Activated CD4-positive, CD25-positive, alpha-beta regulatory T cell treated with anti-CD3 and anti-CD28 coated beads, Interleukin-2, amount 50 U/mL, for 72 hours (primary cell): ENCODE data around the gene SEPHS2.

Experiments
- DNase-seq: peaks from one replicate; pipeline ENCODE4 v3.0.0; 2021

SEPHS2 gene

DNA sequence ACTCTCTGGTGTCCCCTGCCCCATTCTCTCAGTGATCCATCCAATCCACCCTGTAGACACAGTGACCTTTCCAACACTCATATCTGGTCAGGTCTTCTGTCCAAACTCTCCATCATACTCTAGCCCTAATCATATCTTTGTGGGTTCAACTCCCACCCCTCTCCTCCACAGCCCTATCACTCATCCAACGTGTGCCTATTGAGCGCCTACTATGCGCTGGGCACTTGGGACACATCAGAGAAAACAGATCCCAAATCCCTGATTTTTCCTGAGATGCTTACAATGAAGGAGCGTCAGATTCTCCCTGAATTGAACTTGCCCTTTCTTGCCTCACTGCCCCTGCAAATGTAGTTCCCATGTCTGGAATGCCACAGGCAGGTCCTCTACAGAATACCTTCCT is 17.6 kb downstream of the SEPHS2 start:
- DNase-seq, result no peak

DNA sequence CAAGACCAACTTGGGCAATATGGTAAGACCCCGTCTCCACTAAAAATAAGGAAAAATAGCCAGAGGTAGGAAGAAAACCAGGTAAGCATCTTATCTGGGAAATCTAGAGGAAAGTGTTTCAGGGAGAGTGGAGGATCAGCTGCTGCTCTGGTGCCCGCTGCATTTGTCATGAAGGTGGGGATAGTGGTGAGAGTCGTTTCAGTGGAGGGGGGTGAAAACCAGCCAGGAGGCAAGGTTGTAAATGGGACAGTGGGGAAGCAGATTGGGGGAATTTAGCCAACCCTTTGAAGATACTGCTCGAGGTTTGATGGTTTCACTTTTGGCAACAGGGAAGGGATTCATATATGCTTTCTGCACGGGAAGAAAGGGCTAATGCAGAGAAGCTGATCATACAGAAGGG is 24.7 kb downstream of the SEPHS2 start:
- no peak for DNase-seq

DNA sequence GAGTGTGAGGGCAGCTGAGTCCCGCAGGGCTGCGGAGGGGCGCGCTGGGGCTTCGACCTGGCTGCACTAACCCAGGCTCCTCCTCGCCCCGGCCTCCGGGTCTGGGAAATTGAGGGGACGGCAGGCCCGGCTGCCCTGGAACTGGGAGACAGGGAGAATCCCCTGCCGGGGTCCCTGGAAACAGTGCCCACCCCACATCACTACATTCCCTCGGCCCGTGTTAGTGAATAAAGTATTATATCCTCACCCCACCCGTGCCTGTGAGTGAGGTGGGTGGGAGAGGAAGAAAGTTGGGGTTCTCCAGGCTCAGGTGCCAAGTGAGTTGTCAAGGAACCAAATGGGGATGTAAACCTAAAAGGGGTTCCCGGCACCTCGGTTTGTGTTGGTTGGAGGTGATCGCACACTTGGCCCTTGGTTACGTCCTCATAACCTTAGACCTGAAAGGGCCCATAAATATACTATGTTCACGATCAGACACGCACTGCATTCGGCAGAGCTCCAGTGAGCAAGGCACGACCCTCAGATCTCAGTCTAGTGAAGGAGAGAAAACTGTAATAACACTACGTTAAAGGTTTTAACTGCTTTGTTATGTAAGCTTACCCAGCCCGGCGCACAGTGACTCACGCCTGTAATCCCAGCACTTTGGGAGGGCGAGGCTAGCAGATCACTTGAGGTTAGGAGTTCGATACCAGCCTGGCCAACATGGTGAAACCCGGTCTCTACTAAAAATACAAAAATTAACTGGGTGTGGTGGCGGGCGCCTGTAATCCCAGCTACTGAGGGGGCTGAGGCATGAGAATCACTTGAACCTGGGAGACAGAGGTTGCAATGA is 27.1 kb downstream of the SEPHS2 start:
- DNase-seq, result no peak

DNA sequence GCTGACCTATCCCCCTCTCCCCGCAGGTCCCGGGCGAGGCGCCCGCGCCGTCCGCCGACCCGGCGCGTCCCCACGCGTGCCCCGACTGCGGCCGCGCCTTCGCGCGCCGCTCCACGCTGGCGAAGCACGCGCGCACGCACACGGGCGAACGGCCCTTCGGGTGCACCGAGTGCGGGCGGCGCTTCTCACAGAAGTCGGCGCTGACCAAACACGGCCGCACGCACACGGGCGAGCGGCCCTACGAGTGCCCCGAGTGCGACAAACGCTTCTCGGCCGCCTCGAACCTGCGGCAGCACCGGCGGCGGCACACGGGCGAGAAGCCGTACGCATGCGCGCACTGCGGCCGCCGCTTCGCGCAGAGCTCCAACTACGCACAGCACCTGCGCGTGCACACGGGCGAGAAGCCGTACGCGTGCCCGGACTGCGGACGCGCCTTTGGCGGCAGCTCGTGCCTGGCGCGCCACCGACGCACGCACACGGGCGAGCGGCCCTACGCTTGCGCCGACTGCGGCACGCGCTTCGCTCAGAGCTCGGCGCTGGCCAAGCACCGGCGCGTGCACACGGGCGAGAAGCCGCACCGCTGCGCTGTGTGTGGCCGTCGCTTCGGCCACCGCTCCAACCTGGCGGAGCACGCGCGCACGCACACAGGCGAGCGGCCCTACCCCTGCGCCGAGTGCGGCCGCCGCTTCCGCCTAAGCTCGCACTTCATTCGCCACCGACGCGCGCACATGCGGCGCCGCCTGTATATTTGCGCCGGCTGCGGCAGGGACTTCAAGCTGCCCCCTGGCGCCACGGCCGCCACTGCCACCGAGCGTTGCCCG is 27.9 kb downstream of the SEPHS2 start:
- peak; percentile 87 for DNase-seq

DNA sequence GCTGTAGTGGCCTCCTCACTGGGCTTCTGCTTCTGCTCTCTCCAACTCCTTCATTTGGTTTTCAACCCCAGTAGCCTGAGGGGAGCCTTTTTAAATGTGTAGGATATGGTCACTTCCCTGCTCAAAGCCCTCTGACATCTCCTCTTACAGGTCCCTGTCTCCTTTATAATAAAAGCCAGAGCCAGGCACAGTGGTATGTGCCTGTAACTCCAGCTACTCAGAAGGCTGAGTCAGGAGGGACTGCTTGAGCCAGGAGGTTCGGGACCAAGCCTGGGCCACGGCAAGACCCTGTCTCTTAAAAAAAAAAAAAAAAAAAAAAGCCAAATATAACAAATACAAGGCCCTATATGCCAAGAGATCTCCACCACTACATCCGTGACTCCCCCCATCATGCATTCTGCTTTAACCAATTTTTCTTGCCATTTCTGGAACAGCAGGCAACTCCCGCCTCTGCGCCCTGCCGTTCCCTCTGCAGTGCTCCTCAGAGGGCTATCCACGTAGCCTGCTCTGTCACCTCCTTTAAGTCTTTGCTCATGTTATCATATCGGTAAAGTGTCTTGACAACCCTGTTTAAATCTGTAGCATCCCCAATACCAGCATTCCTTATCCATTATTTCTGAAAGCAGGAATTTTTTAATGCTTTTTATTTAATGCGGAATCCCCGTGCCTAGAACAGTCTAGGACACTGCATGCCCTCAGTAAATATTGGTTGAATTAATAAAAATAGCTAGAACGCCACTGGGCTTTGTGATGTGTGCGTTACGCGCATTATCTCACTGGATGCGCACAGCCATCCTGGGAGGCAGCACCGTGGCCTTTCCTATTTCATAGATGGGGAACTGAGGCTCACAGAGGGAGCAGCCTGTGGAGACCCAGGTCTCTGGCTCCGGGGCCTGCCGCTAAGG is 28.8 kb downstream of the SEPHS2 start:
- no peak for DNase-seq

DNA sequence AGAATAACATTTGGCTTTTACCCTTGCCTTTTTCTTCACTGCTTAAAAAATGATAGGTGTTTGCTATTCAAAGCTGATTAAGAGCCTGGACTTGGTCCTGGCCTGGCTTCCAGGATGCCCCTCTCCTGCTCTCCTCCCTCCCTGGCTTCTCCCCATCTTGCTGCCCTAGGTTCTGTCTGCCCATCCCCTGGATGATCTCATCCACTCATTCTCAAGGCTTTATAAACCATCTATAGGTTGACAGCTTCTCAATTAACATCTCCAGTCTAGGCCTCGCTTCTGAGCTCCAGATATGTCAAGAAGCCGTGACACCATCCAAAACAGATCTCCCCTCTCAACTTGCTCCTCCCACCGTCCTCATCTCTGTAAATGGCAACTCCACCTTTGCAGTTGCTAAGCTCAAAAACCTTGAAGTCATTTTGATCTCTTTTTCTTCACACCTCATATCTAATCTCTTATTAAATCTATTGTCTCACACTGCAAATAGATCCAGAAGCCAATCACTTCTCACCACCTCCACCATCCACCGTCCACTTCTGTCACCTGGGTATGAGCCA is 29.5 kb downstream of the SEPHS2 start:
- DNase-seq, result no peak

DNA sequence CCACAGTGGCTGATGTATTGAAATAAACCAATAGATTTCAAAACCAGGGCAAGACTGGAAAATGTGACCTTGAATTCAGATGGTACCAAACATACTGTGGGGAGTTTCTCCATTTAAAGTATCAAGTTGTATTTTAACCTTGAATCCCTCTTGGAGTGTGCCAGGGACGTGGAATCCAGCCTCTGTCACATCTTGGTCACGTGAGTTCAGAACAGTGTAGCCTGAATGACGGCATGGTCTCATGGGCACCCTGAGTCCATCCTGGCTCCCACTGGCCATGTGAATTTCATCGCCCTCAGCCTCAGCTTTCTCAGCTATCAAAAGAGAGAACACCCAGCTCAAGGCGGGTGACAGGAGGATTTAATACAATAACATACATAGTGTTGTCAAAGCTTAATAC is 31.5 kb downstream of the SEPHS2 start:
- no peak for DNase-seq

DNA sequence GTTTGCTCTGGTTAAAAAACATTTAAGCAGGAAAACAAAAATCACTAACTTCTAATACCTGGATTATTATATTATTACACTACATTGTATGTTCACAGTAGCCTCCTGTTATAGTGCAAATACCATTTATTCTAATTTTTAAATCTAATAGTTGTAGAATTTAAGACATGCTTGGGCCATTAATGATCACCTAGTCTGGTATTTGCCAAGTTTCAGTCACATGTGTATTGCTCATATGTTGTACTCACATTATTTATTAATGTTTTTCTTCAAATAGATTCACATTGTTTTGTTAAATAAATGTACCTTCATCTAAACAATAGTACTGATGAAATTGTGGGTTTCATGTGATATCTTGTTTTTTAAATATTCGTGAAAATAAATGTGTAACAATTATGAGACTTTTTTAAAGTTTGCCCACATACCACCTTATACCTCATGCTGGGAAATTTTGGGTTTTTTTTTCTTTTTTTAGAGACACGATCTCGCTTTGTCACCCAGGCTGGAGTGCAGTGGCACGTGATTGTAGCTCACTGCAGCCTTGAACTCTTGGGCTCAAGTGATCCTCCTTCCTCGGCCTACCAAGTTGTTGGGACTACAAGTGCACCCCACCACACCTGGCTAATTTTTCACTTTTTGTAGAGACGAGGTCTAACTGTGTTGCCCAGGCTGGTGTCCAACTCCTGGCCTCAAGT is 32.4 kb downstream of the SEPHS2 start:
- no peak for DNase-seq

DNA sequence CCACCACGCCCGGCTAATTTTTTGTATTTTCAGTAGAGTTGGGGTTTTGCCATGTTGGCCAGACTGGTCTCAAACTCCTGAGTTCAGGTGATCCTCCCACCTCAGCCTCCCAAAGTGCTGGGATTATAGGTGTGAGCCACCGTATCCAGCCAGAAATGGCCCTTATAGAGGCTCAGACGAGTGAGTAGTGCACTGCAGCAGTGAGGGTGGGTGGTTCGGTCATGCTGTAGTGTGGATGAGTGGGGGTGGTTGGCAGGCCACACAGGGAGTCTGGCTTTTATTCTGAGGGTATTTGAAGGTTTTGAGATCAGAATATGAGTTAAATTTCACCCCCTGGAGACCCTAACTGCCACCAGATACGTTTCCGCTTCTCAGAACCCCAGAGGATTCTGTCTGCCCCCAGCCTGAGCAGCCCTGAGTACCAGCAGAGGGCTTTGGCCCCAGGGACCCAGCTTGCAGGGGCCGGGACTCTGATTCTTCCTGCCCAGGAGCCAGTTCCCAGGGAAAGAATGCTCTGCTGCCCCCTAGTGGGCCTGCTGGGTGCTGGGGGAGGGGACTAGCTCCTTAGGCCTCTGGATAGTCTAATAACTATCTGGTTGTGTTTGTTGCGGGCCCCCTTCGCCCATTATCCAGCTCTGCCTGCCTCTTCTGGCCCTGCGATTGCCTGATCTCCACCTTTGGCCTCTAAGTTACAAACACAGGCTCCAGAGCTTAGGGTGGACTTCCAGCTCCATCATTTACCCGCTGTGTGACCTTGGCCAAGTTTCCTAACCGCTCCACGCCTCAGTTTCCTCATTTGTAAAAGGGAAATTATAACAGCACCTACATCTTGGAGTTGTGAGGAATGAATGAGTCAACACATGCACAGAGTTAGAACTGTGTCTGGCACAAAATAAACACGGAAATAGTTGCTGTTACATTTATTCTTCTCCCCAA is 36.3 kb downstream of the SEPHS2 start:
- peak; percentile 91 for DNase-seq

DNA sequence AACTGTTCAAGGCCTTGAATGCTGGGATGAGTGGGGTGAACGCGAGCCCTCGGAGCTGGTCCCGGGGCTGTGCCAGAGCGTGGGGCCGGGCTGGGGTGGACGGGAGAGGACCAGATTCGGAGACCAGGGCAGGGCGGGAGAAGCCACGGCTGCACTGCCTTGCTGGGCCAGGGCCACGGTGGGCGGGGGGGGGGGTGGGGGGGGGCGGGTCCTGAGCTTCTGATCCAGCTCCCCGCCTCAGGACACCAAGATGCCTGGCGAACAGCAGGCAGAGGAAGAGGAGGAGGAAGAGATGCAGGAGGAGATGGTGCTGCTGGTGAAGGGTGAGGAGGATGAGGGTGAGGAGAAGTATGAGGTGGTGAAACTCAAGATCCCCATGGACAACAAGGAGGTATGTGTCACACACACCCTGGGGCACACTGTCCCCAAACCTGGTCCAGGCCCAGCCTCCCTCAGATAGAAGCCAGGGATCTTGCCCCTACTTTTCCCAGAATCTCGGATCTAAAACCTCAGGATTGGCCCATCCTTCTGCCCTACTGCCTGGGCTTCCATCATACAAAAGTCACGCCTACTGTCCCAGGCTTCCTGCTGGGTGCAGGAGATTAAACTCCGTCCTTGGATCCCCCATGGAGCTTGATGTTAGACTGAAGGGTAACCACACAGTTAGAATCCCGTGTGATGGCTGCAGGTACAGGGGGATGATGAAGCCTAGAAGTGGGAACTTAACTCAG is 37.7 kb downstream of the SEPHS2 start:
- no peak for DNase-seq

DNA sequence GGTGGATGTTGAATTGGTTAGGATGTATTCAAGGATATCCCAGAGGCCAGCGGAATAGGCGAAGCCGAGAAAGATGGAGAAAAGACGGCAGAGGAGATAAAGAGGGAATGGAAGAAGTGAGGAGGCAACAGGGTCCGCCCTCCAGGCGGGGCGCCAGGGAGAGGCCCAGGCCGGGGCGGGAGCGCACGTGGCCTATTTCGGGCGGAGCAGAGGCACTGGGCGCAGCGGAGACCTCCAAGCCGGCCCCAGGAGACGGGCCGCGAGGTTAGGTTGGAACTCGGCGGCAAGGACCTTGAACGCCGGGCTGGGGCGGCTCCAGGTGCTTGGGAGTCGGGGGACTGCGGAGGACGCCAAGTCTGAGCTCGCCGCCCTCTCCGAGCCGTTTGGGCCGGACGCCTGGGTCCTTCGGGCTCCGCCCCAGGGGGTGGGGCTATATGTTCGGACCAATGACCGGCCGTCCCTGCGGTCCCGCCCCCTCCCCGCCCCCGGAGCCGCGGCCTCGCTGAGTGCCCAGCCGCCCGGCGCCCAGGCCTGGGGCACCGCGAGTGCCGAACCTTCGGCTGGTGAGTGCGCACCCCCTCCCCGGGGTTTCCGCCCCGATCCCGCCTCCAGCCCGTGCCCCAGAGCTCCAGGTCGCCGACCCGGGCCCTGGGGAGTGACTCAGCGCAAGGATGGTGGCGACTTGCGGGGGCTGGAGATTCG is 38.4 kb downstream of the SEPHS2 start, which contains the start of gene ZNF771:
ZNF771 (plus strand) TSS at position 505 of the 702 bp plus-strand sequence. CDS start 448 bp downstream, outside the sequence.
- DNase-seq, result peak; percentile 95

DNA sequence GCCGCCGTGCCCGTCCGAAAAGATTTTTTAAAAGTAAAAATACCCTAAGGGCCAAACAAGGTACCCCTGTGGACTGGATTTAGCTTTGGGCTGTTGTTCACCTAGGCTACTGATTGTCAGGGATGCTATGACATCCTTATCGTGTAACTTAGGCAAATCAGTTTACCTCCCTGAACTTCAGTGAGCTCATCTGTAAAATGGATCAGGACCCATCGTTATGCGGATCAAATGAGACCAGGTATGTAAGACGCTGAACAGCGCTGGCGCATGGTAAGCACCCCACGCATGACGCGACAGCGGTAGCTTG is 38.9 kb downstream of the SEPHS2 start:
- no peak for DNase-seq

DNA sequence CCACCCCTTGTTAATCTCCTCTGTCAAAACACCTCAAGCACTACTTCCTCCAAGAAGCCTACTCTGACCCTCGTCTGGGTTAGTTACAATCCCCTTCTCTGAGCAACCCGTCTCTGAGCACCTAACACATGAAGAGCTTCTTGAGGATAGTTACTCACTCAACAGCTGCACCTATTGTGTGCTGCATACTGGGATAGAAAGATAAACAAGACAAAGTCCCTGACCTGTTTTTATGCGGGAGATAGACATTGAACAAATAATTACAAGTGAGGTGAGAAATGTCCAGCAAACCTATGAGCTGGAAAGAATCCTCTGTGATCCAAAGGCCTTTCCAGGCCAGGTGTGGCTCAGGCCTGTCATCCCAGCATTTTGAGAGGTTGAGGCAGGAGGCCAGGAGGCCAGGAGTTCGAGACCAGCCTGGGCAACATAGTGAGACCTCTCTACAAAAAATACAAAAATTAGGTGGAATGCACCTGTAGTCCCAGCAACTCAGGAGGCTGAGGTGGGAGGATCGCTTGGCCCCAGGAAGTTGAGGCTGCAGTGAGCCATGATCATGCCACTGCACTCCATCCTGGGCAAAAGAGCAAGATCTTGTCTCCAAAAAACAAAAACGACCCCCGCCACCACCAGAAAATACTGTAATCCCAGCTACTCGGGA is 43.8 kb downstream of the SEPHS2 start:
- no peak for DNase-seq

DNA sequence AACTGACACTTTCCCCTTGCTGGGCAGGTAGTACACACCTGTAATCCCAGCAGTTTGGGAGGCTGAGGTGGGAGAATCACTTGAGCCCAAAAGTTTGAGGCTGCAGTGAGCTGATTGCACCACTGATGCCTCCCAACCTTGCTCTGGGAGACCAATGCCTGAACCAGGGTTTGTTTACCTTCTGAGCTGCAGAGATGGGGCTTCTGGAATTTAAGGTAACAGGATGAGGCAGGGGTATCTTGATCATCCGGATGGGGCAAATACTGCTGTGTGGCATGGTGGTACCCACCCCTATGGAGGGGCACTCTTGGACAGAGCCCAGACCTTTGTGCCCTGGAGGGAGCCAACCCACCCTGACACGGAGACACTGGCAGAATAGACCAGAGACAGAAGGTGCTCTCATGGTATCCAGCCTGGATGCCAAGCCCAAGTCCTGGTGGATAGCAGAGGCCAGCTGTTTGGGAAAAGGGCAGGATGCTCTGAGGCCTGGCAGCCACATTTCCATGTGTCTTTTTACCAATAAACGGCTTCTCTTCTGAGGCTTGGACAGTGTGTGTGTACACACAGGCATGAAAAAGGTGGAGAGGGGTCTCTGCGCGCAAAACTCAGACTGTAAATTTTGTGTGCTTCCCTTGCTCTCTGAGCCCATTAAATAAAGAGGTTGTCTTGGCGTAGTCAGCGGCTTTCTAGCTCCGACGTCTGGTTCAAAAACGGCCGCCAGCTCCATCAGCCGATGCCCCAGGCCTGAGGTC is 46.1 kb downstream of the SEPHS2 start:
- DNase-seq, result no peak

DNA sequence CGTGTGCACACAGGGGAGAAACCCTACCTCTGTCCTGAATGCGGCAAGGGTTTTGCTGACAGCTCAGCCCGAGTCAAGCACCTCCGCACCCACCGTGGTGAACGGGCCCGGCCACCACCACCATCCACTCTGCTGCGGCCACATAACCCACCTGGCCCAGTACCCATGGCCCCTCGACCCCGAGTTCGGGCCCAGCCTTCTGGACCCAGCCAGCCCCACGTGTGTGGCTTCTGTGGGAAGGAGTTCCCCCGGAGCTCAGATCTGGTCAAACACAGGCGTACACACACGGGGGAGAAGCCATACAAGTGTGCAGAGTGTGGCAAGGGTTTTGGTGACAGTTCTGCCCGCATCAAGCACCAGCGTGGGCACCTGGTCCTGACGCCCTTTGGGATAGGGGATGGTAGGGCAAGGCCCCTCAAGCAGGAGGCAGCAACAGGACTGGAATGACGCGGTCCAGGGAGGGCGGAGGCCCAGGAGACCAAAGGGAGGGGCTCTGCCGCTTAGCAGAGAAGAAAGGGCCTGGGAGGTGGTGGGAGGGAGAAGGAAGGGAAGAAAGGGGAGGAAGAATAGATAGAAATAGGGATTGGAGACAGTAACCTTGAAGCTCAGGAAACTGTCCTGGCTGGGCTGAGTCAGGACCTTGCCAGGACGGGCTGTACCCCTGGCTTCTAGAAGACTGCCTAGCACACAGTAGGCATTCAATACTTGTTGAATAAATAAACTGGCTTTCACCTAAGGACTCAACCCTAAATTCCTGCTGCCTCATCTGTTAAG is 46.8 kb downstream of the SEPHS2 start:
- DNase-seq, result no peak

DNA sequence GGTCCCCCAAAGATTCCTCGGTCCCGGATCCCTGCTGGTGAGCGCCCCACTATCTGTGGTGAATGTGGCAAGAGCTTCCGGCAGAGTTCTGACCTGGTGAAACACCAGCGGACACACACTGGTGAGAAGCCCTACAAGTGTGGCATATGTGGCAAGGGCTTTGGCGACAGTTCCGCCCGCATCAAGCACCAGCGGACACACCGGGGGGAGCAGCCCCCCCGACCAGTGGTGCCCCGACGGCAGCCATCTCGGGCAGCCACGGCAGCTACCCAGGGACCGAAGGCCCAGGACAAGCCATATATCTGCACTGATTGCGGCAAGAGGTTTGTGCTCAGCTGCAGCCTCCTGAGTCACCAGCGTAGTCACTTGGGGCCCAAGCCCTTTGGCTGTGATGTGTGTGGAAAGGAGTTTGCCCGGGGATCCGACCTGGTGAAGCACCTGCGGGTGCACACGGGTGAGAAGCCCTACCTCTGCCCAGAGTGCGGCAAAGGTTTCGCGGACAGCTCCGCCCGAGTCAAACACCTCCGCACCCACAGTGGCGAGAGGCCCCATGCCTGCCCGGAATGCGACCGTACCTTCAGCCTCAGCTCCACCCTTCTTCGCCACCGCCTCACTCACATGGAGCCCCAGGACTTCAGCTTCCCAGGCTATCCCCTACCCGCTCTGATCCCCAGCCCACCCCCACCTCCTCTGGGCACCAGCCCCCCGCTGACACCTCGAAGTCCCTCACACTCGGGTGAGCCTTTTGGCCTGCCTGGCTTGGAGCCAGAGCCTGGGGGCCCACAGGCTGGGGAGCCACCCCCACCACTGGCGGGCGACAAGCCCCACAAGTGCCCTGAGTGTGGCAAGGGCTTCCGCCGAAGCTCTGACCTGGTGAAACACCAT is 47.7 kb downstream of the SEPHS2 start:
- no peak for DNase-seq
